ENCODE measurements around the gene SLC24A4.

Gene SLC24A4

DNA sequence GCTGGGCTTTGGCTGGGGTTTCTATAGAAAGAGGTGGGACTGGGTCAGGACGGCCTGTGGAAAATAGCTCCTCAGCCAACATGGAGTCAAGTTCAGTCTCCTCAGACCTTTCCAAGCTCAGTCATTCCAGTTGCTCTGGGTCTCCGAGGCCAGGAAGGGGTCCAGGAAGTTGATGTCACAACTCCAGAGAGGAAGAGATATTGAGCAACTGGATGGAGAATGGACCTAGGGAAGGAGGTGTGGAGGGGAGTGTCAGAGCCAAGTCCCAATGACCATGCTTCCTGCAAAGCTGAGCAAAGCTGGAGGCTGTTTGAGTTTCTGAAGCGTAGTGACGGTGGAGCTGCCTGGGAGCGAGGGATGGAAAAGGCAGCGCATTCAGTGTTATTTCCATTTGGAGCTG is 86.1 kb downstream of the SLC24A4 start:
- FAIRE-seq (no peak), DNase-seq (ENCODE audit: insufficient read length, low spot score) (no peak)
- no peak for TF ChIP-seq POLR2A (IDR thresholded peaks at IDR 0.05; ENCODE audit: low read depth, low read length)

DNA sequence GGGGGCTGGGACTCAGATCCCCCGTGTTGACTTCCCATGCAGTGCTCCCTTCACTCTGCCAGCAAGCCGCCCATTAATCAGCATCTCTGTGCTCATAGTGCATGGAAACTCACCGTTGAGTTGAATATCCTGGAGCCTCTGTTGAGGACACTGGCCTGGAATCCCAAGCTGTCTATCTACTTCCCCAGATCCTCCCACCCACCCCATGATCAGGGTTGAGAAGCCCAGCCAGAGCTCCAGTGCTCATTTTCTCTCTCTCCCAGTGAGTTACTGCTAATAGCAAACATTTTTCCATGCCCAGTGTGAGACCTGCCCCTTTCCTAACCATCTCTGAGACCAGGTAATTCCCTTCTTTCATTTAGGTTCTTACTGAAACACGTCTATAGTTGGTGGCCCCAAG is 88.2 kb downstream of the SLC24A4 start:
- FAIRE-seq (no peak), DNase-seq (ENCODE audit: insufficient read length, low spot score) (no peak)
- TF ChIP-seq POLR2A (IDR thresholded peaks at IDR 0.05; ENCODE audit: low read depth, low read length), result no peak

DNA sequence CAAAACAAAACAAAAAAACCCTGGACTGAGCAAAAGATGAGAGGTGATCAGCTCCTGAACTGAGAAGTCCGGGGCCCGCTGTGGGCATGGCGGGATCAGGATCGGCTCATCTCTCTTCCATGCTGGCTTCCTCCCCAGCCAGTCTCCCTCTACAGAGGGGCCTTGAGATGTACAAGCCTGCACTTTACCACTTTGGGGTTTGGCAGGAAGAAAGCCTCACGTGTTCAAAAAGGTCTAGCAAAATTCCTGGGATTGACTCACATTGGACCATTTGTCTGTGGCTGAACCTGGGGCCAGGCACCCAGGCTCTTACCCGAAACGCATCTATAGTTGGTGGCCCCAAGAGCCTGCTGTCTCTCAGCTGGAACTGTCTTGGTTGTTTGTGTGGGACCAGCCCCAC is 89.0 kb downstream of the SLC24A4 start:
- no peak for TF ChIP-seq POLR2A (IDR thresholded peaks at IDR 0.05; ENCODE audit: low read depth, low read length)
- FAIRE-seq (no peak), DNase-seq (ENCODE audit: insufficient read length, low spot score) (no peak)

DNA sequence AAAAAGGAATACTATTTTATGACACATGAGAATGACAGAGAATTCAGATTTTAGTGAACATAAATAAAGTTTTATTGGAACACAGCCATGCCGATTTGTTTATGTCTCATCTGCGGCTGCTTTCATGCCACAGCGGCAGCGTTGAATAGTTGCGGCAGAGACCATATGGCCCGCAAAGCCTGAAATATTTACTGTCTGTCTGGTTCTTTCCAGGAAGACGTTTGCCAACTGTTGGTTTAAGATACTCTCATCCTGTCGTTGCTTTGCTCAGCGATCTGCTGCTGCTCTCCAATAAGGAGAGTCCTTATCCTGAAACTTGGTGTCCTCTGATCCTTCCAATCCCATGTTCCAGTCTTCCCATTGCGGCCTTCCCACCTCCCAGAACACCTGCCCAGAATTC is 89.9 kb downstream of the SLC24A4 start:
- DNase-seq (ENCODE audit: insufficient read length, low spot score) (no peak), FAIRE-seq (no peak)
- TF ChIP-seq POLR2A (IDR thresholded peaks at IDR 0.05; ENCODE audit: low read depth, low read length), result no peak

DNA sequence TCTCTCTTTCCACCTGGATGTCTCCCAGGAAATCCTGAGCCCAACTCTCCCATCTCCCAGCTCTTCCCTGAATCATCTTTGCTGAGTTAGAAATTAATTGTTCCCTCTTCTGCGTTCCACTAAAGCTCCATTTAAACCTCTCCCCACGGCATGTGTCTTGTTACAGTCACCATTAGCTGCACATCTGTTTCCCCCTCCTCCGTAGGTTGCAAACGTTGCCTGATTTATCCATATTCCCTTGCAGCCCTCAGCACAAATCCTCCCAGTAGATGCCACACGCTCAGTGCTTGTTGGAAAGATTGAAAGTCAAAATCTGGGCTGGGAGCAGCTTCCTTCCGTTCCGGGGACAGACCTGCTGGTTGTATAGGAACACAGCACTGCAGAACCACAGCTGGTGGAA is 90.4 kb downstream of the SLC24A4 start:
- no peak for TF ChIP-seq POLR2A (IDR thresholded peaks at IDR 0.05; ENCODE audit: low read depth, low read length)
- DNase-seq (ENCODE audit: insufficient read length, low spot score) (no peak), FAIRE-seq (no peak)

DNA sequence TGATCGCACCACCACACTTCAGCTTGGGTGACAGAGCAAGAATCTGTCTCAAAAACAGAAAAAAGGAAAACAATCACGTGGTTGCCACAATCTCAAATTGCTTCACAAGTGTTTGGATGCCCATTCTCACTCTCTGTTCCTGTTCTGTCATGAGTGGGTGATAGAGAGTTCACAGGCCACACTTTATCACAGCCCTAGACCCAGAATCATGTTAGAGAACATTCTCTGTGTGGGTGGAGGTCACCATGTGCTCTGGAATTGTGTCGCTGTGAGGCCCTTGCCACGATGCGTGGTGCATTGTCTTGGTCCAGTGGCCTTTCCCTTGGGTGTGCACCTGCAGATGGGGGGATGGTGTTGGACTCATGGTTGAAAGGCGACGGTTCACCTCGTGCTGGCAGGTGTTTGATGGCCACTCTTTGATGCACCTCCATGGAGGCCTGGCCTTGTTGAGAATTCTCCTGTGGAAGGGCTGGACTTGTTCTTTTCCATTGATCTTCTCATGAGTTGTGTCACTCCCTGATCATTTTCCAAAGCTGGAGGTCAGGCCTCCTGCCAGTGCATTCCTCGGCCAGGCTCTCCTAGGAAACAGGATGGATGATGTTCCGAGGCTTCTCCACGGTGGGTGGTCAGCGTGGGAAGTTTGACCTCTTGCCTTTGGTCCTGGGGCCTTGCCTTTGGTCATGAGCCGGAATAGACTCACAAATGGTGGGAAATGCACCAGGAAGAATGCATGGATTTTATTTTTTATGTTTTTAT is 91.9 kb downstream of the SLC24A4 start:
- FAIRE-seq (no peak), DNase-seq (ENCODE audit: insufficient read length, low spot score) (no peak)
- TF ChIP-seq POLR2A (IDR thresholded peaks at IDR 0.05; ENCODE audit: low read depth, low read length), result no peak

GRCh38 chr14:92415969-92416368 is 93.0 kb downstream of the SLC24A4 start:
- FAIRE-seq (no peak), DNase-seq (ENCODE audit: insufficient read length, low spot score) (no peak)
- TF ChIP-seq POLR2A (IDR thresholded peaks at IDR 0.05; ENCODE audit: low read depth, low read length), result no peak

GRCh38 chr14:92416544-92416943 is 93.6 kb downstream of the SLC24A4 start:
- FAIRE-seq (no peak), DNase-seq (ENCODE audit: insufficient read length, low spot score) (no peak)
- no peak for TF ChIP-seq POLR2A (IDR thresholded peaks at IDR 0.05; ENCODE audit: low read depth, low read length)

DNA sequence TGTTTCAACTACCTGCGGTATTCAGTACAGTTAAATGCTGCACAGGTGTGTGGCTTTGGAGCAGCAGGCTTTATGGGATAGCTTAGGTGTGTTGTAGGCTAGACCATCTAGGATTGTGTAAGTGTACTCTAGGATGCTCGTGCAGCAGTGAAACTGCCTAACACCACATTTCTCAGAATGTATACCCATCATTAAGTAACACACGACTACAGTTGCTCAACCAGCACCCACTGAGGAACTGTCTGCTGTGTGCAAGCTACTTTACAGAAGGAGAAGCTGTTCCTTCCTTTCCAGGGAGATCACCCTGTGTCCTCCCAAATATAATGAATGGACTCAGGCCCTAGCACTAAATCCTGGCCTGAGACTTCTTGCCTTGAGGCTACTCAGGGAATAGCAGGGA is 94.8 kb downstream of the SLC24A4 start:
- FAIRE-seq (no peak), DNase-seq (ENCODE audit: insufficient read length, low spot score) (no peak)
- TF ChIP-seq POLR2A (IDR thresholded peaks at IDR 0.05; ENCODE audit: low read depth, low read length), result no peak

DNA sequence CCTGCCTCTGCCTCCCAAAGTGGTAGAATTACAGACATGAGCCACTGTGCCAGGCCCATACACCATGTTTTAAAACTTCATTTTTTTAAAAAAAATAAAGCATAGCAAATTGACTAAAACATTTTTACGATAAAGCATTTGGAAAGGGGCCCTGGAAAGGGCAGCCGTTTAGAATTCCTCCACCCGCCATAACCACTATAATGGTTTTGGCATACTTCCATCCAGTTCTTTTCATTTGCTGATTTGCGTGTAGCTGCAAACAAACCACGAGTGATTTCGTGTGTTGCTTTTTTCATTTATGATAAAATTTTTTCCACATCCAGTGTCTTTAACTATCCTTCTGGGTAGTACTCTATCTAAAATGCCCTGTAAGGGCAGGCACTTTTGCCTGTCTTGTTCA is 98.8 kb downstream of the SLC24A4 start:
- DNase-seq (ENCODE audit: insufficient read length, low spot score) (no peak), FAIRE-seq (no peak)

DNA sequence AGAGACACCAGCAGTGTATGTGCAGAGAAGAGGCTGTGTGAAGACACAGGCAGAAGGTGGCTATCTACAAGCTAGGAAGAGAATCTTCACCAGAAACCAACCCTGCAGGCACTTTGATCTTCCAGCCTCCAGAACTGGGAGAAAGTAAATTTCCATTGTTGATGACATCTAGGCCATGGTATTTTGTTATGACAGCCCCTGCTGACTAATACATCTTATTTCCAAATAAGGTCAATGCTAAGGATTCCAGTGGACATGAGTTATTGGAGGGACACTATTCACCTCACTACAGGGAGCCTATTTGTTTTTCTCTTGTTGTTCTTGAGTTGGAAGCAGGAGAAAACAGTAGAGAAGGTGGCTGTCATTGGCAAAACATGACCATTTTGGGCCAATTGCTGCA is 102.1 kb downstream of the SLC24A4 start:
- FAIRE-seq (peak; percentile 80), DNase-seq (ENCODE audit: insufficient read length, low spot score) (peak; percentile 33)
- TF ChIP-seq POLR2A (IDR thresholded peaks at IDR 0.05; ENCODE audit: low read depth, low read length), result no peak

More for the DNA sequence above, 98.8 kb downstream of the SLC24A4 start:
- TF ChIP-seq POLR2A (IDR thresholded peaks at IDR 0.05; ENCODE audit: low read depth, low read length), result no peak

DNA sequence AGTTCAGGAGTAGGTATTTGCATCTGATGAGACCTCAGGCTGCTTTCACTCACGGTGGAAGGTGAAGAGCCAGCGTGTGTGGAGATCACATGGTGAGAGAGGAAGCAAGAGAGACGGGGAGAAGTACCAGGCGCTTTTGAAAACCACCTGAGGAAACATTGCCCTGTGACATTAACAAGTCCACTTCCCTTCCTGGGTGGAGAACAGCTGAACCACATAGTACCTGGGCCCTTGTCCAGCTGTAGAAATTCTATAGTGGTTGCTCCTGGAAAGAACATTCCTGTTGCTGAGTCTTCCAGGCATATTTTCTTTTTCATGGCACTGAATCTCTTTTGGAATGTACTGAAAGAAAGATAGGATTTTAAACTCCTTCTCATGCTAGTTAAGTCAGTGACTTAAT is 103.3 kb downstream of the SLC24A4 start:
- FAIRE-seq (no peak), DNase-seq (ENCODE audit: insufficient read length, low spot score) (no peak)

GRCh38 chr14:92427096-92427495 is 104.1 kb downstream of the SLC24A4 start:
- no peak for TF ChIP-seq POLR2A (IDR thresholded peaks at IDR 0.05; ENCODE audit: low read depth, low read length)
- no peak for DNase-seq (ENCODE audit: insufficient read length, low spot score)
- no peak for FAIRE-seq

More for the DNA sequence above, 103.3 kb downstream of the SLC24A4 start:
- no peak for TF ChIP-seq POLR2A (IDR thresholded peaks at IDR 0.05; ENCODE audit: low read depth, low read length)

DNA sequence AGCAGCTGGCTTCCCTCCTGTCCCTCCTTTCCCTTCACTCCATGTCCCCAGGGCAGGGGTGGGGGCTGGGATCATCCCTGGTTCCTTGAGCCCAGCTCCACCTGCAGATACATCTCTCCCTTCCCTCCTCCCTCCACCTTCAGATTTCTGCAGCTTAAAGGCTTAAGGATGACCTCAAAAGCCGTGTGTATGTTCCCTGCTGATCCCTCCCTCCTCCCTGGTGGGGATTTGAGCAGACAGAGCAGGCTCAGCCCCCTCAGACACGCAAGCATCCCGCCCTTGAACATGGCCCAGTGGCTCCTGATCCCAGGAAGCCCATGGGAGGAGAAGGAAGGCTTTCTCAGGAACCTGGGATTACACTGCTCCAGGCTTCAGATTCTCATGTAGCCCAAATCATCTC is 107.7 kb downstream of the SLC24A4 start:
- no peak for TF ChIP-seq POLR2A (IDR thresholded peaks at IDR 0.05; ENCODE audit: low read depth, low read length)
- DNase-seq (ENCODE audit: insufficient read length, low spot score) (no peak), FAIRE-seq (no peak)

- no peak for TF ChIP-seq POLR2A (IDR thresholded peaks at IDR 0.05; ENCODE audit: low read depth, low read length)
- DNase-seq (ENCODE audit: insufficient read length, low spot score) (no peak), FAIRE-seq (no peak)
Measured at GRCh38 chr14:92431199-92431725, 108.3 kb downstream of the SLC24A4 start.
